Keratinocyte (primary cell): ENCODE data around the gene TBC1D14. TPM values are rescaled to one million over a fixed set of nuclear protein-coding genes. Genes with fewer than 3 reads are reported as not detected.

Source experiments
- DNase-seq: peaks from one replicate; pipeline ENCODE4 v3.0.0-alpha.2; 2011; ENCODE audit warnings: low read depth, missing footprints, low spot score
- FAIRE-seq: peaks from 2 replicates; lab custom pipeline; 2011; peaks lifted over from hg19 to GRCh38; lab: Jason Lieb, UNC
- H2AFZ ChIP-seq: 2 replicates; pipeline ENCODE4 v1.6.0; 2012; ENCODE audit warnings: low read length, control low read depth, inconsistent platforms; ENCODE audit not compliant: control insufficient read depth
- H3K27ac ChIP-seq: 2 replicates; pipeline ENCODE4 v1.5.1; 2011; ENCODE audit warnings: low read length; ENCODE audit not compliant: control insufficient read depth, insufficient read depth
- H3K27me3 ChIP-seq: 3 replicates; pipeline ENCODE4 v1.6.0; 2011; ENCODE audit warnings: low read length; ENCODE audit not compliant: control insufficient read depth, insufficient read depth; ENCODE audit errors: extremely low read depth
- H3K36me3 ChIP-seq, 2 experiments: 2 replicates in 1 of 2; 3 replicates in 1 of 2; pipeline ENCODE4 v1.5.1; 2011; ENCODE audit warnings: low read length in 2 of 2, mild to moderate bottlenecking in 1 of 2; ENCODE audit not compliant: control insufficient read depth in 2 of 2, insufficient read depth in 2 of 2; ENCODE audit errors: extremely low read depth in 1 of 2
- H3K4me1 ChIP-seq: 3 replicates; pipeline ENCODE4 v1.5.1; 2011; ENCODE audit warnings: low read length; ENCODE audit not compliant: control insufficient read depth, insufficient read depth; ENCODE audit errors: extremely low read depth
- H3K4me2 ChIP-seq: 3 replicates; pipeline ENCODE4 v1.6.0; 2011; ENCODE audit warnings: low read depth, low read length; ENCODE audit not compliant: control insufficient read depth, insufficient read depth; ENCODE audit errors: extremely low read depth
- H3K4me3 ChIP-seq, 3 experiments: fragments of 200-600 bp in 1 of 3; sonication (generic) in 1 of 3; 2 replicates in 2 of 3; 3 replicates in 1 of 3; pipeline ENCODE4 v1.5.1; 2011 to 2016; ENCODE audit warnings: low read length in 3 of 3, mild to moderate bottlenecking in 3 of 3, control low read depth in 2 of 3, inconsistent platforms in 1 of 3, low read depth in 1 of 3, mixed read lengths in 1 of 3, mixed run types in 1 of 3, moderate library complexity in 1 of 3; ENCODE audit not compliant: control insufficient read depth in 2 of 3, insufficient read depth in 2 of 3; ENCODE audit errors: extremely low read depth in 1 of 3
- H3K79me2 ChIP-seq: 2 replicates; pipeline ENCODE4 v1.6.0; 2012; ENCODE audit warnings: low read length; ENCODE audit not compliant: control insufficient read depth, insufficient read depth
- H3K9ac ChIP-seq: 3 replicates; pipeline ENCODE4 v1.6.0; 2011; ENCODE audit warnings: low read length; ENCODE audit not compliant: control insufficient read depth, insufficient read depth; ENCODE audit errors: extremely low read depth
- H3K9me1 ChIP-seq: 3 replicates; pipeline ENCODE4 v1.6.0; 2011; ENCODE audit warnings: low read length; ENCODE audit not compliant: control insufficient read depth, insufficient read depth; ENCODE audit errors: extremely low read depth
- H3K9me3 ChIP-seq: 2 replicates; pipeline ENCODE4 v1.5.1; 2012; ENCODE audit warnings: low read depth, low read length; ENCODE audit not compliant: control insufficient read depth
- H4K20me1 ChIP-seq: 3 replicates; pipeline ENCODE4 v1.6.0; 2011; ENCODE audit warnings: low read length; ENCODE audit not compliant: control insufficient read depth, insufficient read depth; ENCODE audit errors: extremely low read depth
- CTCF ChIP-seq, 3 experiments: IDR thresholded peaks in 1 of 3; conservative IDR thresholded peaks in 1 of 3; optimal IDR thresholded peaks in 1 of 3; 2 replicates in 2 of 3; 3 replicates in 1 of 3; pipeline versions ENCODE3 to v1.5.1; 2011; ENCODE audit warnings: low read length in 3 of 3, mild to moderate bottlenecking in 3 of 3, moderate library complexity in 2 of 3, control low read depth in 1 of 3, inconsistent platforms in 1 of 3; ENCODE audit not compliant: insufficient read depth in 2 of 3; ENCODE audit errors: extremely low read depth in 1 of 3
- EZH2 ChIP-seq: IDR thresholded peaks from one replicate; pipeline ENCODE4 v1.6.1; 2012; ENCODE audit warnings: inconsistent platforms, mild to moderate bottlenecking, low read length, moderate library complexity
- dilution Hi-C: fragments of 300-500 bp; cut with MboI; formaldehyde crosslinking; loops from one replicate; pipeline ENCODE4 v1.7.0; 2020; ENCODE audit warnings: low sequenced_read_pairs; ENCODE audit not compliant: extremely low pct_ligation_motif_present
- polyA plus RNA-seq, 5 experiments: library from polyadenylated mRNA; depleted of rRNA in 3 of 5; stranded (reverse) in 3 of 5; stranded (forward) in 1 of 5; unstranded in 1 of 5; fragments of >200 nt; gene quantifications; 1 replicate in 1 of 5; 2 replicates in 3 of 5; 3 replicates in 1 of 5; pipeline versions ENCODE4 v1.2.1 to v1.2.3, GENCODE V29; 2011 to 2012; ENCODE audit warnings: missing spikeins in 2 of 5, low read depth in 1 of 5, low replicate concordance in 1 of 5

The TBC1D14 gene
- polyA plus RNA-seq, 1 donor (not counting 4 experiments of a cell fraction or from before 2014, with no cell fraction given): 55.1 TPM

- TF ChIP-seq EZH2 (no peak), CTCF (optimal IDR thresholded peaks at IDR 0.05 in 1 of 3, IDR thresholded peaks at IDR 0.05 in 1 of 3, conservative IDR thresholded peaks at IDR 0.05 in 1 of 3; ENCODE audit: extremely low read depth in 1 of 3, insufficient read depth in 2 of 3, low read length in 3 of 3) (no peak)
- no peaks in the 10 kb centered on the region for H3K27me3 ChIP-seq
- no peak overlapping the region for H2AFZ ChIP-seq
- no peak for FAIRE-seq
- no peak overlapping the region for H3K4me2 ChIP-seq
- no peak overlapping the region for H3K9ac ChIP-seq
- no peaks in the 10 kb centered on the region for H4K20me1 ChIP-seq
- H3K4me3 ChIP-seq: no peak overlapping the region
- dilution Hi-C loops: no loop called here
- no peaks in the 10 kb centered on the region for H3K4me1 ChIP-seq
- peaks cover 0 to 3% of the 10 kb centered on the region in 2 experiments for H3K36me3 ChIP-seq
- no peaks in the 10 kb centered on the region for H3K79me2 ChIP-seq
- H3K27ac ChIP-seq: no peak overlapping the region
- no peaks in the 10 kb centered on the region for H3K9me3 ChIP-seq
- no peak for DNase-seq
- H3K9me1 ChIP-seq: no peaks in the 10 kb centered on the region
Measured at GRCh38 chr4:6935965-6936364, 26.3 kb downstream of the TBC1D14 start.

GRCh38 chr4:6937201-6937600 lies 27.6 kb downstream of the TBC1D14 start:
- no peaks in the 10 kb centered on the region for H4K20me1 ChIP-seq
- no peak for FAIRE-seq
- no peak overlapping the region for H3K9ac ChIP-seq
- H3K9me1 ChIP-seq: no peaks in the 10 kb centered on the region
- no peak overlapping the region for H3K27ac ChIP-seq
- DNase-seq: no peak
- no peaks in the 10 kb centered on the region for H3K79me2 ChIP-seq
- H3K27me3 ChIP-seq: no peaks in the 10 kb centered on the region
- H3K36me3 ChIP-seq: peaks cover 0 to 1% of the 10 kb centered on the region in 2 experiments
- no peak overlapping the region for H3K4me3 ChIP-seq
- H3K4me1 ChIP-seq: peaks cover 11% of the 10 kb centered on the region
- H3K4me2 ChIP-seq: no peak overlapping the region
- TF ChIP-seq CTCF (optimal IDR thresholded peaks at IDR 0.05 in 1 of 3, IDR thresholded peaks at IDR 0.05 in 1 of 3, conservative IDR thresholded peaks at IDR 0.05 in 1 of 3; ENCODE audit: extremely low read depth in 1 of 3, insufficient read depth in 2 of 3, low read length in 3 of 3) (no peak), EZH2 (no peak)
- H2AFZ ChIP-seq: no peak overlapping the region
- dilution Hi-C loops: no loop called here
- no peaks in the 10 kb centered on the region for H3K9me3 ChIP-seq
